GM19463 (cell line): ENCODE results near the gene ADAMTS8.

ENCODE experiments used
- ATAC-seq: cut with Tn5 transposase; IDR thresholded peaks from one replicate; pipeline ENCODE4 v1.9.1; 2021; ENCODE audit warnings: mild to moderate bottlenecking, moderate library complexity; ENCODE audit not compliant: unreplicated experiment

ADAMTS8 gene

GRCh38 chr11:130400781-130401483, 27.5 kb downstream of the ADAMTS8 start:
- no peak for ATAC-seq

- no peak for ATAC-seq
These were observed 29.2 kb downstream of the ADAMTS8 start for GRCh38 chr11:130399196-130399595.

- no peak for ATAC-seq
These were observed 30.6 kb downstream of the ADAMTS8 start for GRCh38 chr11:130397780-130398179.

GRCh38 chr11:130396965-130397364, 31.4 kb downstream of the ADAMTS8 start:
- ATAC-seq = no peak

GRCh38 chr11:130394615-130395014, 33.8 kb downstream of the ADAMTS8 start:
- ATAC-seq = no peak

- ATAC-seq = no peak
These were observed 36.7 kb downstream of the ADAMTS8 start for GRCh38 chr11:130391711-130392110.

GRCh38 chr11:130390071-130390758, 38.2 kb downstream of the ADAMTS8 start:
- no peak for ATAC-seq

GRCh38 chr11:130389335-130389935, 39.0 kb downstream of the ADAMTS8 start:
- ATAC-seq = no peak

GRCh38 chr11:130388607-130389205, 39.7 kb downstream of the ADAMTS8 start:
- no peak for ATAC-seq

GRCh38 chr11:130386056-130386455, 42.4 kb downstream of the ADAMTS8 start:
- no peak for ATAC-seq

GRCh38 chr11:130383344-130384211, 44.8 kb downstream of the ADAMTS8 start:
- no peak for ATAC-seq

- no peak for ATAC-seq
These were observed 47.1 kb downstream of the ADAMTS8 start for GRCh38 chr11:130381317-130381716.

GRCh38 chr11:130380778-130381177, 47.6 kb downstream of the ADAMTS8 start:
- no peak for ATAC-seq

- no peak for ATAC-seq
These were observed 49.1 kb downstream of the ADAMTS8 start for GRCh38 chr11:130379276-130379675.

- no peak for ATAC-seq
These were observed 57.4 kb downstream of the ADAMTS8 start for GRCh38 chr11:130370845-130371590.

GRCh38 chr11:130369713-130370112, 58.7 kb downstream of the ADAMTS8 start:
- ATAC-seq = no peak

GRCh38 chr11:130369141-130369691, 59.2 kb downstream of the ADAMTS8 start:
- no peak for ATAC-seq

GRCh38 chr11:130359419-130359818, 69.0 kb downstream of the ADAMTS8 start:
- no peak for ATAC-seq

GRCh38 chr11:130358398-130358797, 70.0 kb downstream of the ADAMTS8 start:
- no peak for ATAC-seq
